Common myeloid progenitor, CD34-positive (primary cell): Measurements from ENCODE around the gene SPIB.

ENCODE experiments used
- CTCF ChIA-PET: fragments of 350-600 bp; sonication (Branson Sonifier 250); formaldehyde crosslinking; loops from one replicate; lab custom pipeline; 2021; ENCODE audit warnings: antibody characterized with exemption; lab: Charles Lee
- POLR2A ChIA-PET: fragments of 350-600 bp; sonication (Branson Sonifier 250); formaldehyde crosslinking; loops from one replicate; lab custom pipeline; 2021; ENCODE audit warnings: antibody characterized with exemption; lab: Charles Lee
- DNase-seq, 3 donors: peaks; one replicate each; pipeline versions ENCODE4 v3.0.0 to v3.0.0-alpha.2; 2013
- H3K27ac ChIP-seq, 2 experiments: 1 replicate in 1 of 2; 2 replicates in 1 of 2; pipeline ENCODE4 v1.7.0; 2013; ENCODE audit warnings: inconsistent platforms in 2 of 2, low read length in 2 of 2, mild to moderate bottlenecking in 2 of 2, low read depth in 1 of 2, moderate library complexity in 1 of 2; ENCODE audit not compliant: severe bottlenecking in 2 of 2, insufficient read depth in 1 of 2, poor library complexity in 1 of 2
- H3K27me3 ChIP-seq, 5 experiments: replicated peaks in 2 of 5; 1 replicate in 3 of 5; 2 replicates in 2 of 5; pipeline versions ENCODE4 v1.6.1 to v1.7.0; 2013; ENCODE audit warnings: low read length in 4 of 5, mild to moderate bottlenecking in 2 of 5, moderate library complexity in 2 of 5, inconsistent platforms in 1 of 5; ENCODE audit not compliant: insufficient read depth in 5 of 5, control insufficient read depth in 4 of 5
- H3K36me3 ChIP-seq, 4 experiments: 1 replicate in 2 of 4; 2 replicates in 2 of 4; pipeline versions ENCODE4 v1.6.1 to v1.7.0; 2013; ENCODE audit warnings: low read length in 3 of 4, control low read depth in 1 of 4, mild to moderate bottlenecking in 1 of 4; ENCODE audit not compliant: control insufficient read depth in 4 of 4, insufficient read depth in 4 of 4
- H3K4me1 ChIP-seq, 4 experiments: 1 replicate in 3 of 4; 2 replicates in 1 of 4; pipeline versions ENCODE4 v1.6.1 to v1.7.1; 2013; ENCODE audit warnings: low read length in 3 of 4, mild to moderate bottlenecking in 3 of 4, control low read depth in 1 of 4, inconsistent platforms in 1 of 4, moderate library complexity in 1 of 4; ENCODE audit not compliant: control insufficient read depth in 4 of 4, insufficient read depth in 4 of 4; ENCODE audit errors: control extremely low read depth in 1 of 4
- H3K4me3 ChIP-seq, 7 experiments: 1 replicate in 4 of 7; 2 replicates in 3 of 7; pipeline versions ENCODE4 v1.5.1 to v1.7.0; 2013; ENCODE audit warnings: mild to moderate bottlenecking in 7 of 7, low read length in 6 of 7, moderate library complexity in 6 of 7, inconsistent platforms in 2 of 7, low read depth in 2 of 7, control low read depth in 1 of 7; ENCODE audit not compliant: insufficient read depth in 4 of 7, control insufficient read depth in 1 of 7; ENCODE audit errors: extremely low read depth in 1 of 7
- H3K9me3 ChIP-seq, 5 experiments: 1 replicate in 4 of 5; 2 replicates in 1 of 5; pipeline versions ENCODE4 v1.6.1 to v1.7.1; 2013; ENCODE audit warnings: low read length in 4 of 5, mild to moderate bottlenecking in 2 of 5, inconsistent platforms in 1 of 5, low read depth in 1 of 5, moderate library complexity in 1 of 5; ENCODE audit not compliant: control insufficient read depth in 4 of 5, insufficient read depth in 2 of 5; ENCODE audit errors: control extremely low read depth in 1 of 5
- WGBS: methylation state at CpG from one replicate; pipeline ENCODE4 v1.1.5; 2013; ENCODE audit not compliant: insufficient coverage; 5-methylcytosine and 5-hydroxymethylcytosine counted together

The SPIB gene

GRCh38 chr19:50417111-50418081, 1.3 kb upstream of the SPIB start:
- peaks cover 0 to 45% (median 36%) of the 10 kb centered on the region in 4 experiments for H3K4me1 ChIP-seq
- WGBS = 95% methylated on average over 20 of the region's 42 CpGs
- no peak for DNase-seq
- CTCF ChIA-PET = no interaction called here
- peaks cover 0 to 26% (median 1%) of the 10 kb centered on the region in 4 experiments for H3K36me3 ChIP-seq
- POLR2A ChIA-PET = no interaction called here
- peaks cover 0 to 25% (median 8%) of the 10 kb centered on the region in 5 experiments for H3K27me3 ChIP-seq
- peaks cover 0 to under 1% (median 0%) of the 10 kb centered on the region in 5 experiments for H3K9me3 ChIP-seq
- H3K27ac ChIP-seq = no peak overlapping the region
- H3K4me3 ChIP-seq = no peak overlapping the region

- CTCF ChIA-PET = interaction anchor here (1.3 kb wide), 1 partner anchor 48 kb away, joined by 3 read pairs; no protein-coding TSS in a partner anchor
- Histone ChIP-seq H3K36me3 (peaks cover 0 to 13% (median 0%) of the 10 kb centered on the region in 4 experiments), H3K27ac (no peak overlapping the region), H3K9me3 (no peaks in the 10 kb centered on the region), H3K4me1 (peaks cover 0 to 45% (median 36%) of the 10 kb centered on the region in 4 experiments), H3K4me3 (peak overlapping the region in 3 of 7 experiments; percentile 20 to 36 (median 22)), H3K27me3 (peaks cover 0 to 26% (median 8%) of the 10 kb centered on the region in 5 experiments)
- peak in 1 of 3 donors; percentile 11 for DNase-seq
- POLR2A ChIA-PET = interaction anchor here (0.6 kb wide), 1 partner anchor 19 kb away, joined by 3 read pairs; no protein-coding TSS in a partner anchor
- WGBS = 18% methylated on average over 12 of the region's 14 CpGs
Measured at GRCh38 chr19:50419022-50419579, 363 bp downstream of the SPIB start.

GRCh38 chr19:50419580-50420035, 870 bp downstream of the SPIB start:
- peaks cover 0 to 43% (median 33%) of the 10 kb centered on the region in 4 experiments for H3K4me1 ChIP-seq
- ChIA-PET CTCF (interaction anchor here (1.3 kb wide), 1 partner anchor 49 kb away, joined by 3 read pairs; no protein-coding TSS in a partner anchor), POLR2A (interaction anchor here (0.6 kb wide), 1 partner anchor 20 kb away, joined by 3 read pairs; no protein-coding TSS in a partner anchor)
- no peak overlapping the region for H3K27ac ChIP-seq
- peaks cover 0 to 26% (median 8%) of the 10 kb centered on the region in 5 experiments for H3K27me3 ChIP-seq
- peak overlapping the region in 1 of 7 experiments; percentile 22 for H3K4me3 ChIP-seq
- H3K9me3 ChIP-seq = no peaks in the 10 kb centered on the region
- 26% methylated on average over 4 of the region's 8 CpGs for WGBS
- peaks cover 0 to 8% (median 0%) of the 10 kb centered on the region in 4 experiments for H3K36me3 ChIP-seq
- DNase-seq = peak in 1 of 3 donors; percentile 8

GRCh38 chr19:50420127-50420526, 1.4 kb downstream of the SPIB start:
- no peak overlapping the region for H3K4me3 ChIP-seq
- 0% methylated on average over 1 of the region's 3 CpGs for WGBS

GRCh38 chr19:50420808-50421207, 2.1 kb downstream of the SPIB start:
- Histone ChIP-seq H3K36me3 (peaks cover 0 to 6% (median 0%) of the 10 kb centered on the region in 4 experiments), H3K4me3 (no peak overlapping the region), H3K4me1 (peaks cover 0 to 31% (median 23%) of the 10 kb centered on the region in 4 experiments), H3K9me3 (no peaks in the 10 kb centered on the region), H3K27ac (no peak overlapping the region), H3K27me3 (peaks cover 0 to 26% (median 8%) of the 10 kb centered on the region in 5 experiments)
- DNase-seq = no peak
- POLR2A ChIA-PET = no interaction called here
- CTCF ChIA-PET = no interaction called here
- 67% methylated on average over 3 of the region's 3 CpGs for WGBS

More at GRCh38 chr19:50420127-50420526, 1.4 kb downstream of the SPIB start:
- H3K27me3 ChIP-seq = peaks cover 0 to 26% (median 8%) of the 10 kb centered on the region in 5 experiments
- DNase-seq = no peak
- ChIA-PET POLR2A (no interaction called here), CTCF (interaction anchor here (1.3 kb wide), 1 partner anchor 49 kb away, joined by 3 read pairs; no protein-coding TSS in a partner anchor)
- H3K27ac ChIP-seq = no peak overlapping the region
- H3K36me3 ChIP-seq = peaks cover 0 to 6% (median 0%) of the 10 kb centered on the region in 4 experiments
- no peaks in the 10 kb centered on the region for H3K9me3 ChIP-seq
- peaks cover 0 to 38% (median 29%) of the 10 kb centered on the region in 4 experiments for H3K4me1 ChIP-seq

GRCh38 chr19:50422397-50423278, 3.9 kb downstream of the SPIB start:
- POLR2A ChIA-PET = no interaction called here
- H3K27me3 ChIP-seq = peaks cover 0 to 26% (median 8%) of the 10 kb centered on the region in 5 experiments

More at GRCh38 chr19:50422397-50423278, 3.9 kb downstream of the SPIB start:
- Histone ChIP-seq H3K9me3 (no peaks in the 10 kb centered on the region), H3K36me3 (peaks cover 0 to 3% (median 0%) of the 10 kb centered on the region in 4 experiments), H3K4me3 (no peak overlapping the region), H3K4me1 (peaks cover 0 to 23% (median 19%) of the 10 kb centered on the region in 4 experiments), H3K27ac (no peak overlapping the region)
- CTCF ChIA-PET = interaction anchor here (1.0 kb wide), 1 partner anchor 65 kb away, joined by 3 read pairs; no protein-coding TSS in a partner anchor
- DNase-seq = no peak
- WGBS = 100% methylated on average over 9 of the region's 18 CpGs
